Esophagus squamous epithelium (tissue), 4 donors: Measurements from ENCODE around the gene NUP153.

Experiments
- POLR2A ChIP-seq, 4 donors: fragments of 450-650 bp; IDR thresholded peaks; one replicate each; pipeline ENCODE4 v1.6.1; 2017; ENCODE audit warnings: antibody characterized with exemption in 4 of 4, mild to moderate bottlenecking in 4 of 4, moderate library complexity in 3 of 4
- TF ChIP-seq, protein P1 (sequence below), 6 experiments: fragments of 450-650 bp in 4 of 6; fragments of 200-600 bp in 2 of 6; sonication (generic) in 2 of 6; IDR thresholded peaks; one replicate each; pipeline ENCODE4 v1.5.1; 2016 to 2019; ENCODE audit warnings: antibody characterized with exemption in 6 of 6, mild to moderate bottlenecking in 4 of 6, moderate library complexity in 4 of 6

DNA sequence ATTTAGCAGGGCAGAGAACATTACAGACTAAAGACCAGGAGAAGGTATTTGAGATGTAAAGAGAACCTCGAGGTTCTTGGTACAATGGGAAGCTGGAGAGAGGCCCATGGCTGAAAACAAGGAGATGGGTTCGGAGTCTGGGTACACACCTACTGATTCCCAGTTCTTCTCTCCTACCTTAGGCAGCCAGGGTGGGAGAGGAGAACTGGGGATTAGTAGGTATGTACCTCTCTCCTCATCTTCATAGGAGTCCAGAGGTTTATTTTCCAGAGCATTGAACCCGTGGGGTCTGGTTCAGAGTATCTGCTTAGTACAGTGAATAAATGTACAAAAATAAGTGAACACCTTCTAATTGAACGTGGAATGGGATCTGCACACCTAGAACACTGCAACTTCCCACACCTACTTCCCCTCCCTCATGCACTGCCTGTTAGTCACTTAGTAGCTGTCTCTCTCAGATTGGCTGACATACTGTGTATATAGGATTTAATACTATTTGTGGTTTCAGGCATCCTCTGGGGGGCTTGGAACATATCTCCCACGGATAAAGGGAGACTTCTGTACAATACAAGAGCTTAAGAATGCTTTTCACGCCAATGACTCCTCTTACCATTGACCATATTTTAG, 23.5 kb upstream of the NUP153 start:
- TF ChIP-seq, protein P1, sequence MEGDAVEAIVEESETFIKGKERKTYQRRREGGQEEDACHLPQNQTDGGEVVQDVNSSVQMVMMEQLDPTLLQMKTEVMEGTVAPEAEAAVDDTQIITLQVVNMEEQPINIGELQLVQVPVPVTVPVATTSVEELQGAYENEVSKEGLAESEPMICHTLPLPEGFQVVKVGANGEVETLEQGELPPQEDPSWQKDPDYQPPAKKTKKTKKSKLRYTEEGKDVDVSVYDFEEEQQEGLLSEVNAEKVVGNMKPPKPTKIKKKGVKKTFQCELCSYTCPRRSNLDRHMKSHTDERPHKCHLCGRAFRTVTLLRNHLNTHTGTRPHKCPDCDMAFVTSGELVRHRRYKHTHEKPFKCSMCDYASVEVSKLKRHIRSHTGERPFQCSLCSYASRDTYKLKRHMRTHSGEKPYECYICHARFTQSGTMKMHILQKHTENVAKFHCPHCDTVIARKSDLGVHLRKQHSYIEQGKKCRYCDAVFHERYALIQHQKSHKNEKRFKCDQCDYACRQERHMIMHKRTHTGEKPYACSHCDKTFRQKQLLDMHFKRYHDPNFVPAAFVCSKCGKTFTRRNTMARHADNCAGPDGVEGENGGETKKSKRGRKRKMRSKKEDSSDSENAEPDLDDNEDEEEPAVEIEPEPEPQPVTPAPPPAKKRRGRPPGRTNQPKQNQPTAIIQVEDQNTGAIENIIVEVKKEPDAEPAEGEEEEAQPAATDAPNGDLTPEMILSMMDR (IDR thresholded peaks at IDR 0.05), result no peak
- TF ChIP-seq POLR2A (IDR thresholded peaks at IDR 0.05), result no peak
